SK-N-SH treated with all-trans-retinoic acid at 6 μM for 48 hours (cell line): ENCODE data around the gene HLA-F.

Experiments used
- ARNTL ChIP-seq: fragments of 450-650 bp; formaldehyde crosslinking; IDR thresholded peaks from 2 replicates; pipeline ENCODE4 v1.5.0; 2020; ENCODE audit warnings: low read depth, mild to moderate bottlenecking, moderate library complexity, borderline replicate concordance
- OSR1 ChIP-seq: fragments of 250-450 bp; sonication (Bioruptor Pico); IDR thresholded peaks from 2 replicates; pipeline ENCODE4 v1.8.0; 2022; ENCODE audit warnings: moderate library complexity, mild to moderate bottlenecking, inconsistent platforms
- PATZ1 ChIP-seq: fragments of 250-450 bp; sonication (Bioruptor Pico); IDR thresholded peaks from 2 replicates; pipeline ENCODE4 v1.8.0; 2020; ENCODE audit warnings: mild to moderate bottlenecking, moderate library complexity, borderline replicate concordance
- TCF4 ChIP-seq: fragments of 250-450 bp; sonication (Bioruptor Pico); IDR thresholded peaks from 2 replicates; pipeline ENCODE4 v1.8.0; 2021; ENCODE audit warnings: mild to moderate bottlenecking, moderate library complexity, borderline replicate concordance
- TOX ChIP-seq: fragments of 250-450 bp; sonication (Bioruptor Pico); IDR thresholded peaks from 2 replicates; pipeline ENCODE4 v1.8.0; 2021; ENCODE audit warnings: mild to moderate bottlenecking, moderate library complexity, borderline replicate concordance
- TSHZ2 ChIP-seq: fragments of 250-450 bp; sonication (Bioruptor Pico); IDR thresholded peaks from 2 replicates; pipeline ENCODE4 v1.5.0; 2020; ENCODE audit warnings: mild to moderate bottlenecking, moderate library complexity
- ZFP30 ChIP-seq: fragments of 450-650 bp; formaldehyde crosslinking; IDR thresholded peaks from 2 replicates; pipeline ENCODE4 v1.5.0; 2022; ENCODE audit warnings: mild to moderate bottlenecking, moderate library complexity
- ZNF70 ChIP-seq: fragments of 450-650 bp; formaldehyde crosslinking; IDR thresholded peaks from 2 replicates; pipeline ENCODE4 v1.5.0; 2020; ENCODE audit warnings: mild to moderate bottlenecking, moderate library complexity
- TF ChIP-seq, protein P1 (sequence below): fragments of 250-450 bp; sonication (Bioruptor Pico); IDR thresholded peaks from 2 replicates; pipeline ENCODE4 v1.8.0; 2021; ENCODE audit warnings: low read depth, mild to moderate bottlenecking, moderate library complexity, borderline replicate concordance
- TF ChIP-seq, protein P2 (sequence below): fragments of 250-450 bp; sonication (Bioruptor Pico); IDR thresholded peaks from 2 replicates; pipeline ENCODE4 v1.5.1; 2020; ENCODE audit warnings: low read depth, mild to moderate bottlenecking, moderate library complexity

DNA sequence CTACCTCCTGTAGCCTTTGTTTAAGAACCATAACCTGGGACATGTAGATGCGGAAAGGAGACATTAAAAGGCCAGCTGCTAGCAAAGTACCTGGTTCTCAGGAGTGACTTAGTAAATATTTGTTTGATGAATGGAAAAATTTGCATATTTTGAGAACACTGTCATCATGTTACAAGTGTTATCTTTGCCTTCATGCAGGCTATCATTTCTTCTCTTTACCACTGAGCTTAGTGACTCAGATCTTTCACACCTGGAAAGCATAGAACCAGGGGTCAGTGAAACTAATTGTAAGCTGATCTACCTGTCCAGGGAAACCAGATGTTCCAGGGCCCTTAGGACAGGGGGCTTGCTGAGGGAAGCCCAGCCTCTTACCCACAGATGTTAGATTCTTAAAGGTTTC lies 47.7 kb upstream of the HLA-F start:
- TF ChIP-seq TCF4 (CRISPR knock-in tag) (no peak), TOX (CRISPR knock-in tag) (no peak), OSR1 (CRISPR knock-in tag) (no peak), ARNTL (CRISPR knock-in tag) (no peak), TSHZ2 (CRISPR knock-in tag) (no peak), PATZ1 (CRISPR knock-in tag) (no peak), ZFP30 (CRISPR knock-in tag) (no peak), ZNF70 (CRISPR knock-in tag) (no peak)
- TF ChIP-seq, protein P1, sequence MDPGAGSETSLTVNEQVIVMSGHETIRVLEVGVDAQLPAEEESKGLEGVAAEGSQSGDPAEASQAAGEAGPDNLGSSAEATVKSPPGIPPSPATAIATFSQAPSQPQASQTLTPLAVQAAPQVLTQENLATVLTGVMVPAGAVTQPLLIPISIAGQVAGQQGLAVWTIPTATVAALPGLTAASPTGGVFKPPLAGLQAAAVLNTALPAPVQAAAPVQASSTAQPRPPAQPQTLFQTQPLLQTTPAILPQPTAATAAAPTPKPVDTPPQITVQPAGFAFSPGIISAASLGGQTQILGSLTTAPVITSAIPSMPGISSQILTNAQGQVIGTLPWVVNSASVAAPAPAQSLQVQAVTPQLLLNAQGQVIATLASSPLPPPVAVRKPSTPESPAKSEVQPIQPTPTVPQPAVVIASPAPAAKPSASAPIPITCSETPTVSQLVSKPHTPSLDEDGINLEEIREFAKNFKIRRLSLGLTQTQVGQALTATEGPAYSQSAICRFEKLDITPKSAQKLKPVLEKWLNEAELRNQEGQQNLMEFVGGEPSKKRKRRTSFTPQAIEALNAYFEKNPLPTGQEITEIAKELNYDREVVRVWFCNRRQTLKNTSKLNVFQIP (CRISPR knock-in tag): no peak
- TF ChIP-seq, protein P2, sequence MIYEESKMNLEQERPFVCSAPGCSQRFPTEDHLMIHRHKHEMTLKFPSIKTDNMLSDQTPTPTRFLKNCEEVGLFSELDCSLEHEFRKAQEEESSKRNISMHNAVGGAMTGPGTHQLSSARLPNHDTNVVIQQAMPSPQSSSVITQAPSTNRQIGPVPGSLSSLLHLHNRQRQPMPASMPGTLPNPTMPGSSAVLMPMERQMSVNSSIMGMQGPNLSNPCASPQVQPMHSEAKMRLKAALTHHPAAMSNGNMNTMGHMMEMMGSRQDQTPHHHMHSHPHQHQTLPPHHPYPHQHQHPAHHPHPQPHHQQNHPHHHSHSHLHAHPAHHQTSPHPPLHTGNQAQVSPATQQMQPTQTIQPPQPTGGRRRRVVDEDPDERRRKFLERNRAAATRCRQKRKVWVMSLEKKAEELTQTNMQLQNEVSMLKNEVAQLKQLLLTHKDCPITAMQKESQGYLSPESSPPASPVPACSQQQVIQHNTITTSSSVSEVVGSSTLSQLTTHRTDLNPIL (CRISPR knock-in tag): no peak
